H1 (cell line): ENCODE measurements around the gene UBN2.

Source experiments
- CTCF ChIP-seq, 3 experiments: IDR thresholded peaks; 1 replicate in 2 of 3; 2 replicates in 1 of 3; pipeline versions ENCODE4 v1.5.1 to v1.6.1; 2011; ENCODE audit warnings: low read length in 3 of 3, mild to moderate bottlenecking in 3 of 3, inconsistent platforms in 2 of 3, low read depth in 1 of 3, moderate library complexity in 1 of 3; ENCODE audit not compliant: insufficient read depth in 1 of 3; ENCODE audit errors: control extremely low read depth in 1 of 3
- MAX ChIP-seq: IDR thresholded peaks from 2 replicates; pipeline ENCODE4 v1.6.1; 2012; ENCODE audit warnings: inconsistent platforms

DNA sequence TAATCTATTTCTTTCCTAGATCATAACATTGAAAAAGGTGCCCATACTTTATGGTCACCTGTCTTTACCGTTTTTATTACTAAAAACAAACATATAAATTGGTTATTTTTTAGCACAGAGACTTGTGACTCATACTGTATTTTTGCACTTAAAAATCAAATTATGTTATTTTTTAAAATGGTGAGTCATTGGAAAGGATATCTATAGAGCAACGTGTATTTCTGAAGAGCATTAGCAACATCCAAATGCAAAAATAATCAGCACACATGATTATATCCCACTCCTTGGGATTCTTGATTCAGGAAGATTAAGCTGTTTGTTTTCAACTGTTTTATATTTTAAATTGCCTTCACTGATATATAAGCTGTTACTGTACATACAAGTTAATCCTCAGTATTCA, 69.4 kb downstream of the UBN2 start:
- TF ChIP-seq CTCF (IDR thresholded peaks at IDR 0.05; ENCODE audit: control extremely low read depth in 1 of 3, insufficient read depth in 1 of 3, low read depth in 1 of 3, low read length in 3 of 3) (no peak), MAX (no peak)
